Small intestine (tissue), 7 donors: ENCODE results near the gene NCK1. TPM values are rescaled to one million over a fixed set of nuclear protein-coding genes. Genes with fewer than 3 reads are reported as not detected.

Experiments used
- DNase-seq, 2 donors: peaks; one replicate each; pipeline versions ENCODE4 v3.0.0 to v3.0.0-alpha.2; 2013
- FAIRE-seq: peaks from 2 replicates; lab custom pipeline; 2012; peaks lifted over from hg19 to GRCh38; lab: Jason Lieb, UNC
- H3K27ac ChIP-seq, 3 donors: one replicate each; pipeline ENCODE4 v1.5.1; 2013; ENCODE audit warnings: low read length in 2 of 3, mild to moderate bottlenecking in 2 of 3, control low read depth in 1 of 3, inconsistent platforms in 1 of 3, low read depth in 1 of 3, moderate library complexity in 1 of 3
- H3K27me3 ChIP-seq, 3 donors: one replicate each; pipeline ENCODE4 v1.6.1; 2013; ENCODE audit warnings: low read length in 3 of 3, inconsistent platforms in 1 of 3; ENCODE audit not compliant: control insufficient read depth in 3 of 3, insufficient read depth in 3 of 3
- H3K36me3 ChIP-seq, 3 donors: one replicate each; pipeline ENCODE4 v1.6.1; 2013; ENCODE audit warnings: low read length in 3 of 3, inconsistent platforms in 1 of 3, low read depth in 1 of 3, mild to moderate bottlenecking in 1 of 3, moderate library complexity in 1 of 3; ENCODE audit not compliant: control insufficient read depth in 3 of 3, insufficient read depth in 2 of 3
- H3K4me1 ChIP-seq, 3 donors: one replicate each; pipeline ENCODE4 v1.6.1; 2013; ENCODE audit warnings: low read length in 2 of 3, inconsistent platforms in 1 of 3, low read depth in 1 of 3, mild to moderate bottlenecking in 1 of 3, moderate library complexity in 1 of 3; ENCODE audit not compliant: control insufficient read depth in 3 of 3, insufficient read depth in 2 of 3
- H3K4me3 ChIP-seq, 3 donors: one replicate each; pipeline ENCODE4 v1.5.1; 2013; ENCODE audit warnings: low read length in 3 of 3, control low read depth in 1 of 3, inconsistent platforms in 1 of 3, low read depth in 1 of 3, mild to moderate bottlenecking in 1 of 3, moderate library complexity in 1 of 3
- H3K9me3 ChIP-seq, 2 donors: one replicate each; pipeline ENCODE4 v1.6.1; 2013; ENCODE audit warnings: low read depth in 1 of 2, low read length in 1 of 2; ENCODE audit not compliant: control insufficient read depth in 2 of 2, insufficient read depth in 1 of 2
- WGBS, 3 donors: extraction: QIAGEN DNeasy Blood & Tissue Kit; methylation state at CpG; one replicate each; pipeline ENCODE4 v1.1.7; 2013; 5-methylcytosine and 5-hydroxymethylcytosine counted together
- polyA plus RNA-seq, 4 donors: library from polyadenylated mRNA; stranded (reverse) in 3 of 4; unstranded in 1 of 4; fragments of 200-250 nt in 3 of 4; fragments of 120-200 nt in 1 of 4; gene quantifications; one replicate each; pipeline versions ENCODE4 v1.2.1 to v1.2.3, GENCODE V29; 2013
- donor health status: healthy with polysubstance abuse.
- donor health status: control.
- donor health status: control.
- donor health status: Bipolar disorder and iron deficiency.
- donor health status: healthy.

The NCK1 gene
- polyA plus RNA-seq, 4 donors = 8.9 to 28.4 (median 15.2) TPM

GRCh38 chr3:136932978-136933772 is 71.2 kb downstream of the NCK1 start:
- H3K4me3 ChIP-seq = no peak overlapping the region
- H3K9me3 ChIP-seq = no peaks in the 10 kb centered on the region
- 77 to 94% (median 84%) methylated on average over 1 of the region's 1 CpG for WGBS, 3 donors
- peaks cover 0 to 9% (median 2%) of the 10 kb centered on the region in 3 donors for H3K36me3 ChIP-seq
- H3K4me1 ChIP-seq = no peaks in the 10 kb centered on the region
- no peaks in the 10 kb centered on the region for H3K27me3 ChIP-seq
- DNase-seq (no peak), FAIRE-seq (no peak)
- H3K27ac ChIP-seq = no peak overlapping the region

- FAIRE-seq = no peak
- no peaks in the 10 kb centered on the region for H3K27me3 ChIP-seq
- H3K27ac ChIP-seq = no peak overlapping the region
- peaks cover 0 to 9% (median 2%) of the 10 kb centered on the region in 3 donors for H3K36me3 ChIP-seq
- H3K4me3 ChIP-seq = no peak overlapping the region
- no peaks in the 10 kb centered on the region for H3K4me1 ChIP-seq
- WGBS, 3 donors = 93 to 98% (median 98%) methylated on average over 1 of the region's 1 CpG
- no peaks in the 10 kb centered on the region for H3K9me3 ChIP-seq
- no peak for DNase-seq
These were observed 75.2 kb downstream of the NCK1 start for GRCh38 chr3:136937175-136937574.

- no peak overlapping the region for H3K4me3 ChIP-seq
- H3K4me1 ChIP-seq = peaks cover 0 to under 1% (median 0%) of the 10 kb centered on the region in 3 donors
- peaks cover 0 to 9% (median 2%) of the 10 kb centered on the region in 3 donors for H3K36me3 ChIP-seq
- no peaks in the 10 kb centered on the region for H3K9me3 ChIP-seq
- H3K27ac ChIP-seq = no peak overlapping the region
- DNase-seq (no peak), FAIRE-seq (no peak)
- H3K27me3 ChIP-seq = no peaks in the 10 kb centered on the region
- WGBS, 3 donors = 34 to 38% (median 37%) methylated on average over 2 of the region's 2 CpGs
These were observed 75.8 kb downstream of the NCK1 start for GRCh38 chr3:136937851-136938250.

GRCh38 chr3:136938334-136938733 is 76.3 kb downstream of the NCK1 start:
- no peak overlapping the region for H3K27ac ChIP-seq
- no peaks in the 10 kb centered on the region for H3K9me3 ChIP-seq
- H3K36me3 ChIP-seq = peaks cover 0 to 9% (median 2%) of the 10 kb centered on the region in 3 donors
- DNase-seq (no peak), FAIRE-seq (no peak)
- no peak overlapping the region for H3K4me3 ChIP-seq
- H3K27me3 ChIP-seq = no peaks in the 10 kb centered on the region
- H3K4me1 ChIP-seq = peaks cover 0 to 5% (median 0%) of the 10 kb centered on the region in 3 donors

- peaks cover 0 to 5% (median 0%) of the 10 kb centered on the region in 3 donors for H3K4me1 ChIP-seq
- no peaks in the 10 kb centered on the region for H3K9me3 ChIP-seq
- no peak overlapping the region for H3K4me3 ChIP-seq
- WGBS, 3 donors = 75 to 84% (median 83%) methylated on average over 1 of the region's 1 CpG
- no peak overlapping the region for H3K27ac ChIP-seq
- FAIRE-seq (no peak), DNase-seq (no peak)
- no peaks in the 10 kb centered on the region for H3K27me3 ChIP-seq
- peaks cover 0 to 5% (median 2%) of the 10 kb centered on the region in 3 donors for H3K36me3 ChIP-seq
These were observed 77.5 kb downstream of the NCK1 start for GRCh38 chr3:136939489-136939888.

GRCh38 chr3:136942803-136943202 is 80.8 kb downstream of the NCK1 start:
- H3K27ac ChIP-seq = no peak overlapping the region
- DNase-seq (no peak), FAIRE-seq (no peak)
- WGBS, 3 donors = 74 to 88% (median 86%) methylated on average over 1 of the region's 1 CpG
- no peak overlapping the region for H3K4me3 ChIP-seq
- peaks cover 0 to 3% (median 0%) of the 10 kb centered on the region in 3 donors for H3K36me3 ChIP-seq
- H3K4me1 ChIP-seq = peaks cover 0 to 5% (median 0%) of the 10 kb centered on the region in 3 donors
- no peaks in the 10 kb centered on the region for H3K27me3 ChIP-seq
- no peaks in the 10 kb centered on the region for H3K9me3 ChIP-seq

- no peak for FAIRE-seq
- Histone ChIP-seq H3K27ac (no peak overlapping the region), H3K27me3 (no peaks in the 10 kb centered on the region), H3K4me3 (no peak overlapping the region), H3K4me1 (peaks cover 0 to 5% (median 0%) of the 10 kb centered on the region in 3 donors), H3K36me3 (peaks cover 0 to 3% (median 0%) of the 10 kb centered on the region in 3 donors), H3K9me3 (no peaks in the 10 kb centered on the region)
- DNase-seq = no peak
- WGBS, 3 donors = 64 to 84% (median 83%) methylated on average over 3 of the region's 3 CpGs
These were observed 81.4 kb downstream of the NCK1 start for GRCh38 chr3:136943436-136943835.

- no peak overlapping the region for H3K4me3 ChIP-seq
- no peak for DNase-seq
- H3K36me3 ChIP-seq = peaks cover 0 to 3% (median 0%) of the 10 kb centered on the region in 3 donors
- no peak overlapping the region for H3K27ac ChIP-seq
- WGBS, 3 donors = 84 to 92% (median 90%) methylated on average over 1 of the region's 1 CpG
- FAIRE-seq = no peak
- no peaks in the 10 kb centered on the region for H3K9me3 ChIP-seq
- H3K27me3 ChIP-seq = no peaks in the 10 kb centered on the region
- peaks cover 0 to 5% (median 0%) of the 10 kb centered on the region in 3 donors for H3K4me1 ChIP-seq
These were observed 85.0 kb downstream of the NCK1 start for GRCh38 chr3:136946978-136947377.
